ENCODE data around the gene CDK19. TPM values are rescaled to one million over a fixed set of nuclear protein-coding genes. Genes with fewer than 3 reads are reported as not detected.

Gene CDK19
- total RNA-seq, 2 donors from 2014 or later = 16.8 to 20.8 TPM

GRCh38 chr6:110561696-110562095 lies 253.6 kb downstream of the CDK19 start:
- H3K9ac ChIP-seq (ENCODE audit: extremely low read depth, low read length, poor library complexity, severe bottlenecking) = no peak overlapping the region
- H3K36me3 Mint-ChIP-seq (ENCODE audit: low read depth) = no peaks in the 10 kb centered on the region
- no peak for TF ChIP-seq CTCF (conservative IDR thresholded peaks at IDR 0.05)
- H3K27me3 ChIP-seq (ENCODE audit: control insufficient read depth, insufficient read depth, low read length, poor library complexity, severe bottlenecking) = no peaks in the 10 kb centered on the region
- peaks cover 3% of the 10 kb centered on the region for H3K4me1 ChIP-seq (ENCODE audit: control insufficient read depth, insufficient read depth, low read length)
- H3K4me3 Mint-ChIP-seq = no peak overlapping the region
- no peak overlapping the region for H3K27ac ChIP-seq (ENCODE audit: low read depth, low read length)
- no peak overlapping the region for H3K27ac Mint-ChIP-seq
- no peak overlapping the region for H3K4me3 ChIP-seq (ENCODE audit: low read length)
- no peak for DNase-seq
- no peaks in the 10 kb centered on the region for H3K36me3 ChIP-seq (ENCODE audit: control insufficient read depth, insufficient read depth, low read length)
- peaks cover 3% of the 10 kb centered on the region for H3K9me3 ChIP-seq (ENCODE audit: control insufficient read depth, low read length)
- H3K4me1 Mint-ChIP-seq = peaks cover 11% of the 10 kb centered on the region
- peaks cover 10% of the 10 kb centered on the region for H3K9me3 Mint-ChIP-seq
- H3K27me3 Mint-ChIP-seq (ENCODE audit: insufficient read depth) = peaks cover 13% of the 10 kb centered on the region

GRCh38 chr6:110561008-110561396 lies 254.3 kb downstream of the CDK19 start:
- Histone ChIP-seq H3K9me3 (ENCODE audit: control insufficient read depth, low read length) (peaks cover 3% of the 10 kb centered on the region), H3K27ac (ENCODE audit: low read depth, low read length) (no peak overlapping the region), H3K36me3 (ENCODE audit: control insufficient read depth, insufficient read depth, low read length) (no peaks in the 10 kb centered on the region), H3K4me3 (ENCODE audit: low read length) (no peak overlapping the region), H3K4me1 (ENCODE audit: control insufficient read depth, insufficient read depth, low read length) (peaks cover 3% of the 10 kb centered on the region), H3K9ac (ENCODE audit: extremely low read depth, low read length, poor library complexity, severe bottlenecking) (no peak overlapping the region), H3K27me3 (ENCODE audit: control insufficient read depth, insufficient read depth, low read length, poor library complexity, severe bottlenecking) (no peaks in the 10 kb centered on the region)
- H3K27me3 Mint-ChIP-seq (ENCODE audit: insufficient read depth) = peaks cover 13% of the 10 kb centered on the region
- H3K27ac Mint-ChIP-seq = no peak overlapping the region
- no peak for DNase-seq
- no peaks in the 10 kb centered on the region for H3K36me3 Mint-ChIP-seq (ENCODE audit: low read depth)
- peaks cover 10% of the 10 kb centered on the region for H3K9me3 Mint-ChIP-seq
- H3K4me3 Mint-ChIP-seq = no peak overlapping the region
- WGBS, 2 experiments (ENCODE audit: insufficient coverage in 1 of 2, insufficient read length in 1 of 2) = 91% methylated on average over 5 of the region's 5 CpGs; no CpG with 5 or more reads in 1 of the 2 experiments
- no peak for TF ChIP-seq CTCF (conservative IDR thresholded peaks at IDR 0.05)
- H3K4me1 Mint-ChIP-seq = peaks cover 11% of the 10 kb centered on the region

GRCh38 chr6:110560239-110561007 lies 254.8 kb downstream of the CDK19 start:
- Mint-ChIP-seq H3K36me3 (ENCODE audit: low read depth) (no peaks in the 10 kb centered on the region), H3K9me3 (peaks cover 10% of the 10 kb centered on the region), H3K27me3 (ENCODE audit: insufficient read depth) (peaks cover 13% of the 10 kb centered on the region), H3K4me3 (no peak overlapping the region), H3K4me1 (peaks cover 11% of the 10 kb centered on the region), H3K27ac (no peak overlapping the region)
- Histone ChIP-seq H3K9ac (ENCODE audit: extremely low read depth, low read length, poor library complexity, severe bottlenecking) (no peak overlapping the region), H3K27me3 (ENCODE audit: control insufficient read depth, insufficient read depth, low read length, poor library complexity, severe bottlenecking) (no peaks in the 10 kb centered on the region), H3K4me3 (ENCODE audit: low read length) (no peak overlapping the region), H3K9me3 (ENCODE audit: control insufficient read depth, low read length) (peaks cover 3% of the 10 kb centered on the region), H3K27ac (ENCODE audit: low read depth, low read length) (no peak overlapping the region), H3K4me1 (ENCODE audit: control insufficient read depth, insufficient read depth, low read length) (peaks cover 3% of the 10 kb centered on the region), H3K36me3 (ENCODE audit: control insufficient read depth, insufficient read depth, low read length) (no peaks in the 10 kb centered on the region)
- no peak for DNase-seq
- WGBS, 2 experiments (ENCODE audit: insufficient coverage in 1 of 2, insufficient read length in 1 of 2) = 82 to 89% methylated on average over 4 to 6 of the region's 6 CpGs
- TF ChIP-seq CTCF (conservative IDR thresholded peaks at IDR 0.05) = no peak

Other genes with a start within 250 kb of the CDK19 start
- 10 to 100 TPM; 71.8 to 87.0 TPM for gene AMD1, start 59.3 kb upstream of the CDK19 start, total RNA-seq
- 100 to 1,000 TPM in 1 of 2 donors, 10 to 100 TPM in 1; 94.5 to 103 TPM for gene GTF3C6, start 143.2 kb upstream of the CDK19 start, total RNA-seq
- 10 to 100 TPM; 30.6 to 36.4 TPM for gene RPF2, start 166.6 kb upstream of the CDK19 start, total RNA-seq